ENCODE data around the gene FAM193B. TPM values are rescaled to one million over a fixed set of nuclear protein-coding genes. Genes with fewer than 3 reads are reported as not detected.

FAM193B gene
- total and polyA plus RNA-seq, 9 of the 15 experiments (the other 6 are each of a cell fraction or from before 2014, with no cell fraction given) = 4.4 to 76.4 (median 37.3) TPM

GRCh38 chr5:177489119-177489716 is 65.1 kb downstream of the FAM193B start (continued):
- TF ChIP-seq FOXA3 (CRISPR knock-in tag; conservative IDR thresholded peaks at IDR 0.05 in 1 of 2, IDR thresholded peaks at IDR 0.05 in 1 of 2) = no peak
- TF ChIP-seq CREM (IDR thresholded peaks at IDR 0.05; ENCODE audit: low read depth) = no peak
- TF ChIP-seq FUS (optimal IDR thresholded peaks at IDR 0.05; ENCODE audit: low read depth, low read length) = no peak

- Histone ChIP-seq H4K20me1 (replicated peaks; ENCODE audit: control insufficient read depth, insufficient read depth, low read length) (peaks cover 3% of the 10 kb centered on the region; the same call in 1 of the 2 replicates), H3K4me2 (ENCODE audit: insufficient read depth, low read length) (no peak overlapping the region), H3K9ac (ENCODE audit: insufficient read depth in 1 of 2, low read depth in 2 of 2, low read length in 2 of 2) (no peak overlapping the region), H3K27me3 (ENCODE audit: control insufficient read depth in 2 of 2, insufficient read depth in 2 of 2, low read length in 2 of 2) (no peaks in the 10 kb centered on the region), H3K36me3 (ENCODE audit: control insufficient read depth, insufficient read depth, low read length) (peaks cover 85% of the 10 kb centered on the region; the same call in 2 of the 3 replicates), H3K4me3 (no peak overlapping the region), H3K79me2 (ENCODE audit: control insufficient read depth, insufficient read depth, low read length) (peaks cover 3% of the 10 kb centered on the region; the same call in 1 of the 3 replicates), H2AFZ (ENCODE audit: low read depth, low read length) (no peak overlapping the region), H3K4me1 (replicated peaks in 1 of 2; ENCODE audit: control insufficient read depth in 2 of 2, insufficient read depth in 2 of 2, low read length in 2 of 2) (peaks cover 5 to 64% of the 10 kb centered on the region in 2 experiments), H3K9me3 (replicated peaks; ENCODE audit: control insufficient read depth, insufficient read depth, low read depth, low read length) (no peaks in the 10 kb centered on the region), H3K27ac (ENCODE audit: extremely low read depth, low read depth, low read length) (no peak overlapping the region), H3K9me1 (ENCODE audit: control insufficient read depth, insufficient read depth, low read length) (no peaks in the 10 kb centered on the region)
- in situ Hi-C loops (cut with MboI) = no loop called here
- no peak for ATAC-seq
- no peak for DNase-seq (ENCODE audit: extremely low read depth in 1 of 4, low spot score in 3 of 4)
- ChIA-PET POLR2A (interaction anchor here (0.6 to 3.4 kb wide), 6 partner anchors 9 to 116 kb away, joined by 3 to 30 read pairs (median 4); partner anchors contain the start of genes DBN1 and PDLIM7), CTCF (ENCODE audit: low intra/inter-chr PET ratio) (no interaction called here)
- BruUV-seq (replicated peaks) = no TSS peak
- FAIRE-seq = no peak
- intact Hi-C loops (cut with micrococcal nuclease) = no loop called here
- 94% methylated on average over 15 of the region's 15 CpGs for WGBS (ENCODE audit: insufficient coverage, low coverage, missing lambda C conversion rate)
- no peak for TF ChIP-seq CREB5 (CRISPR knock-in tag; IDR thresholded peaks at IDR 0.05)
- peak; percentile 62 for TF ChIP-seq POLR2G (IDR thresholded peaks at IDR 0.05; ENCODE audit: low read depth, low read length)
- TF ChIP-seq HINFP (tag; conservative IDR thresholded peaks at IDR 0.05; ENCODE audit: low read depth) = no peak
- TF ChIP-seq ZBTB33 (CRISPR knock-in tag; IDR thresholded peaks at IDR 0.05) = peak; percentile 41; the same call in 1 of the 2 replicates
- TF ChIP-seq HSF4 (CRISPR knock-in tag; IDR thresholded peaks at IDR 0.05; ENCODE audit: borderline replicate concordance) = no peak
- TF ChIP-seq ZHX1 (conservative IDR thresholded peaks at IDR 0.05; ENCODE audit: low read length) = no peak
- TF ChIP-seq BMI1 (IDR thresholded peaks at IDR 0.05; ENCODE audit: low read length) = no peak
- TF ChIP-seq RBM39 (optimal IDR thresholded peaks at IDR 0.05; ENCODE audit: low read depth, low read length) = no peak
Observed at GRCh38 chr5:177487975-177488374, 66.4 kb downstream of the FAM193B start.

Data from K562 (cell line).